H1 (cell line): ENCODE measurements around the gene CAPN7. TPM values are rescaled to one million over a fixed set of nuclear protein-coding genes. Genes with fewer than 3 reads are reported as not detected.

Experiments used
- CTCF ChIA-PET: fragments of 300-600 bp; sonication (Branson Sonifier 250); formaldehyde crosslinking; loops from one replicate; lab custom pipeline; 2021; ENCODE audit not compliant: partially characterized antibody; lab: Charles Lee
- POLR2A ChIA-PET: fragments of 300-600 bp; sonication (Branson Sonifier 250); formaldehyde crosslinking; loops from one replicate; lab custom pipeline; 2021; ENCODE audit warnings: inconsistent platforms; ENCODE audit not compliant: partially characterized antibody; lab: Charles Lee
- DNase-seq, 2 experiments: peaks; one replicate each; pipeline versions ENCODE4 v3.0.0 to v3.0.0-alpha.2; 2010 to 2022; ENCODE audit warnings: low spot score in 2 of 2, low read depth in 1 of 2, mixed read lengths in 1 of 2
- FAIRE-seq: peaks from 2 replicates; lab custom pipeline; 2011; peaks lifted over from hg19 to GRCh38; lab: Jason Lieb, UNC
- H2AFZ ChIP-seq: 2 replicates; pipeline ENCODE4 v1.8.1; 2012; ENCODE audit warnings: low read length, inconsistent platforms
- H2AK5ac ChIP-seq: 2 replicates; pipeline ENCODE4 v1.6.1; 2013; ENCODE audit warnings: low read depth, low read length
- H2BK120ac ChIP-seq: replicated peaks from 2 replicates; pipeline ENCODE3; 2013; ENCODE audit warnings: low read depth, low read length, inconsistent platforms
- H2BK12ac ChIP-seq: 2 replicates; pipeline ENCODE4 v1.6.1; 2013; ENCODE audit warnings: low read depth, low read length
- H2BK15ac ChIP-seq: 2 replicates; pipeline ENCODE4 v1.6.1; 2013; ENCODE audit warnings: low read length
- H2BK20ac ChIP-seq: 2 replicates; pipeline ENCODE4 v1.6.1; 2013; ENCODE audit warnings: low read length
- H2BK5ac ChIP-seq: 2 replicates; pipeline ENCODE4 v1.6.1; 2013; ENCODE audit warnings: low read depth, low read length
- H3K14ac ChIP-seq: 2 replicates; pipeline ENCODE4 v1.6.1; 2013; ENCODE audit warnings: inconsistent platforms; ENCODE audit not compliant: insufficient read length
- H3K18ac ChIP-seq: 2 replicates; pipeline ENCODE4 v1.6.1; 2013; ENCODE audit warnings: low read length; ENCODE audit errors: extremely low read depth
- H3K23ac ChIP-seq: 2 replicates; pipeline ENCODE4 v1.6.1; 2013; ENCODE audit warnings: inconsistent platforms; ENCODE audit not compliant: insufficient read length
- H3K23me2 ChIP-seq: 2 replicates; pipeline ENCODE4 v1.6.1; 2013; ENCODE audit warnings: low read depth, low read length
- H3K27ac ChIP-seq: 2 replicates; pipeline ENCODE4 v1.6.1; 2011; ENCODE audit warnings: low read depth, low read length, inconsistent platforms
- H3K27me3 ChIP-seq, 4 experiments: replicated peaks in 1 of 4; 1 replicate in 1 of 4; 2 replicates in 3 of 4; pipeline versions ENCODE4 v1.6.1 to v1.8.1; 2011 to 2013; ENCODE audit warnings: low read length in 3 of 4, mild to moderate bottlenecking in 3 of 4, inconsistent platforms in 2 of 4, mixed read lengths in 2 of 4, moderate library complexity in 1 of 4; ENCODE audit not compliant: control insufficient read depth in 3 of 4, insufficient read depth in 3 of 4; ENCODE audit errors: extremely low read depth in 1 of 4
- H3K36me3 ChIP-seq, 4 experiments: 2 replicates each; pipeline versions ENCODE4 v1.6.1 to v1.8.1; 2011 to 2013; ENCODE audit warnings: mild to moderate bottlenecking in 4 of 4, low read length in 3 of 4, moderate library complexity in 2 of 4, control low read depth in 1 of 4, inconsistent platforms in 1 of 4; ENCODE audit not compliant: insufficient read depth in 4 of 4, control insufficient read depth in 2 of 4
- H3K4ac ChIP-seq: replicated peaks from 2 replicates; pipeline ENCODE3; 2013; ENCODE audit warnings: low read length, low read depth, mixed read lengths, inconsistent platforms; ENCODE audit not compliant: insufficient read length
- H3K4me1 ChIP-seq, 4 experiments: replicated peaks in 1 of 4; 1 replicate in 1 of 4; 2 replicates in 3 of 4; pipeline versions ENCODE4 v1.6.1 to v1.8.1; 2011 to 2013; ENCODE audit warnings: low read length in 3 of 4, inconsistent platforms in 2 of 4, mixed read lengths in 1 of 4; ENCODE audit not compliant: insufficient read depth in 4 of 4, control insufficient read depth in 3 of 4
- H3K4me2 ChIP-seq, 2 experiments: 2 replicates each; pipeline versions ENCODE4 v1.6.1 to v1.8.1; 2011 to 2013; ENCODE audit warnings: low read depth in 2 of 2, low read length in 2 of 2, control low read depth in 1 of 2, inconsistent platforms in 1 of 2, mild to moderate bottlenecking in 1 of 2; ENCODE audit not compliant: insufficient read depth in 1 of 2
- H3K4me3 ChIP-seq, 4 experiments: fragments of 200-600, 300-600 bp in 1 of 4; sonication (generic), shearing (Covaris generic), sonication (Bioruptor Twin) in 1 of 4; 2 replicates each; pipeline versions ENCODE4 v1.5.1 to v1.8.1; 2011 to 2016; ENCODE audit warnings: low read length in 4 of 4, low read depth in 3 of 4, control low read depth in 2 of 4, inconsistent platforms in 2 of 4, mild to moderate bottlenecking in 2 of 4, mixed read lengths in 1 of 4, moderate library complexity in 1 of 4; ENCODE audit not compliant: insufficient read depth in 2 of 4; ENCODE audit errors: extremely low read depth in 1 of 4
- H3K56ac ChIP-seq: replicated peaks from 2 replicates; pipeline ENCODE3; 2013; ENCODE audit warnings: low read depth, mild to moderate bottlenecking, mixed read lengths, low read length, inconsistent platforms; ENCODE audit not compliant: insufficient read length
- H3K79me1 ChIP-seq: 2 replicates; pipeline ENCODE4 v1.6.1; 2013; ENCODE audit warnings: low read depth, low read length, control low read depth
- H3K79me2 ChIP-seq, 2 experiments: 2 replicates each; pipeline versions ENCODE4 v1.6.1 to v1.8.1; 2012 to 2013; ENCODE audit warnings: low read length in 2 of 2, mild to moderate bottlenecking in 2 of 2, inconsistent platforms in 1 of 2; ENCODE audit not compliant: insufficient read depth in 2 of 2, control insufficient read depth in 1 of 2
- H3K9ac ChIP-seq, 4 experiments: replicated peaks in 1 of 4; 1 replicate in 1 of 4; 2 replicates in 3 of 4; pipeline versions ENCODE4 v1.6.1 to v1.8.1; 2011 to 2013; ENCODE audit warnings: low read depth in 3 of 4, low read length in 3 of 4, control low read depth in 2 of 4, mild to moderate bottlenecking in 2 of 4, moderate library complexity in 2 of 4, inconsistent platforms in 1 of 4; ENCODE audit errors: extremely low read depth in 1 of 4
- H3K9me3 ChIP-seq, 2 experiments: 2 replicates each; pipeline versions ENCODE4 v1.6.1 to v1.8.1; 2012 to 2013; ENCODE audit warnings: mild to moderate bottlenecking in 2 of 2, moderate library complexity in 2 of 2, control low read depth in 1 of 2, inconsistent platforms in 1 of 2, low read depth in 1 of 2, low read length in 1 of 2, mixed read lengths in 1 of 2; ENCODE audit not compliant: insufficient read depth in 2 of 2
- H4K20me1 ChIP-seq, 2 experiments: replicated peaks in 1 of 2; 2 replicates each; pipeline versions ENCODE3 to v1.8.1; 2011 to 2013; ENCODE audit warnings: inconsistent platforms in 2 of 2, low read length in 2 of 2, mild to moderate bottlenecking in 1 of 2; ENCODE audit not compliant: insufficient read depth in 2 of 2, control insufficient read depth in 1 of 2
- H4K5ac ChIP-seq: 2 replicates; pipeline ENCODE4 v1.6.1; 2013; ENCODE audit warnings: low read length, low read depth, mixed read lengths, inconsistent platforms; ENCODE audit not compliant: insufficient read length
- H4K8ac ChIP-seq: 2 replicates; pipeline ENCODE4 v1.8.0; 2013; ENCODE audit warnings: mild to moderate bottlenecking, moderate library complexity, low read length, inconsistent platforms; ENCODE audit not compliant: insufficient read depth; ENCODE audit errors: extremely low read depth
- H4K91ac ChIP-seq: replicated peaks from 2 replicates; pipeline ENCODE3; 2013; ENCODE audit warnings: low read length, mixed read lengths, inconsistent platforms; ENCODE audit not compliant: insufficient read length
- KDM5A ChIP-seq: fragments of 200-600 bp; IDR thresholded peaks from 2 replicates; pipeline ENCODE4 v1.7.1; 2012; ENCODE audit warnings: mild to moderate bottlenecking, low read length, inconsistent platforms, mixed read lengths
- SIX5 ChIP-seq: IDR thresholded peaks from 2 replicates; pipeline ENCODE4 v1.6.1; 2011; ENCODE audit warnings: mild to moderate bottlenecking, low read depth, low read length
- SP1 ChIP-seq: IDR thresholded peaks from 2 replicates; pipeline ENCODE4 v1.6.1; 2011; ENCODE audit warnings: low read depth, low read length
- ZNF274 ChIP-seq: IDR thresholded peaks from 2 replicates; pipeline ENCODE4 v1.7.0; 2012; ENCODE audit warnings: low read length, borderline replicate concordance; ENCODE audit errors: extremely low read depth
- WGBS, 2 experiments: shearing (Covaris generic) in 1 of 2; methylation state at CpG; one replicate each; pipeline versions ENCODE4 v1.1.6 to v1.1.7; 2013 to 2015; ENCODE audit warnings: low lambda C conversion rate in 2 of 2, mixed read lengths in 2 of 2, inconsistent platforms in 1 of 2, low coverage in 1 of 2, missing lambda C conversion rate in 1 of 2; ENCODE audit not compliant: insufficient replicate concordance in 2 of 2, insufficient coverage in 1 of 2, insufficient read length in 1 of 2; ENCODE audit errors: extremely low coverage in 1 of 2, missing lambda C conversion rate in 1 of 2; 5-methylcytosine and 5-hydroxymethylcytosine counted together
- polyA plus RNA-seq, 7 experiments: library from polyadenylated mRNA; depleted of rRNA in 3 of 7; stranded (reverse) in 5 of 7; unstranded in 2 of 7; fragments of >200 nt in 5 of 7; fragments of 200-250 nt in 2 of 7; gene quantifications; 1 replicate in 5 of 7; 2 replicates in 1 of 7; 4 replicates in 1 of 7; pipeline versions ENCODE4 v1.2.1 to v1.2.3, GENCODE V29; 2011 to 2013; ENCODE audit warnings: missing spikeins in 2 of 7, mixed read lengths in 2 of 7
- total RNA-seq: library from RNA; stranded (reverse); fragmentation: NEBNext Ultra II Directional; extraction: Animal tissue kit (Norgen Biotek cat#: 25700); gene quantifications from 2 replicates; pipeline ENCODE4 v1.2.1, GENCODE V29; 2021

CAPN7 gene
- total and polyA plus RNA-seq, 2 of the 8 experiments (the other 6 are each of a cell fraction or from before 2014, with no cell fraction given) = 5.3 to 13.2 TPM

DNA sequence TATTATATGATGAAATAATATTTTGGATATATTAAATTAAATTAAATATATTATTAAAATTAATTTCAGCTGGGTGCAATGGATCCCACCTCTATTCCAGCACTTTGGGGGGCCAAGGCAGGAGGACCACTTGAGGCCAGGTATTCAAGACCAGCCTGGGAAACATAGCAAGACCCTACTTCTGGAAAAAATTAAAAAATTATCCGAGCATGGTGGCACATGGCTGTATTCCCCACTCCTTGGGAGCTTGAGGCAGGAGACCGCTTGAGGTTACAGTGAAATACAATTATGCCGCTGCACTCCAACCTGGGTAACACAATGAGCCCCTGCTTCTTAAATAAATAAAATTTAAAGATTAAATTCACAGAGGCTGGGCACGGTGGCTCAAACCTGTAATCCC is 65.0 kb downstream of the CAPN7 start:
- Histone ChIP-seq H3K27ac (no peak overlapping the region), H4K8ac (no peak overlapping the region), H3K14ac (no peak overlapping the region), H3K18ac (no peak overlapping the region), H2BK20ac (no peak overlapping the region), H4K91ac (no peak overlapping the region), H2BK5ac (no peak overlapping the region), H3K4me1 (no peaks in the 10 kb centered on the region; a peak in 1 of 7 replicates), H3K4me2 (no peak overlapping the region), H3K23me2 (no peaks in the 10 kb centered on the region), H3K4ac (no peak overlapping the region), H3K79me1 (no peaks in the 10 kb centered on the region; the same call in 1 of the 2 replicates), H3K27me3 (no peaks in the 10 kb centered on the region), H3K79me2 (no peaks in the 10 kb centered on the region), H2BK15ac (no peak overlapping the region), H4K5ac (no peak overlapping the region), H2AK5ac (no peak overlapping the region), H3K23ac (no peak overlapping the region), H2BK120ac (no peak overlapping the region), H2AFZ (no peak overlapping the region), H3K4me3 (no peak overlapping the region), H3K56ac (no peak overlapping the region), H2BK12ac (no peak overlapping the region), H4K20me1 (peaks cover 0 to 3% of the 10 kb centered on the region in 2 experiments), H3K36me3 (no peaks in the 10 kb centered on the region), H3K9ac (no peak overlapping the region), H3K9me3 (no peaks in the 10 kb centered on the region)
- FAIRE-seq = no peak
- no peak for TF ChIP-seq SP1
- TF ChIP-seq ZNF274 = no peak
- no peak for TF ChIP-seq SIX5
- TF ChIP-seq KDM5A = no peak
- CTCF ChIA-PET = interaction anchor here (0.7 to 15.5 kb wide), 9 partner anchors 11 to 135 kb away, joined by 3 to 227 read pairs (median 40); partner anchors contain the start of genes CAPN7 and SH3BP5
- whole genome bisulfite sequencing, 2 experiments = 88% methylated on average over 4 of the region's 4 CpGs; no CpG with 5 or more reads in 1 of the 2 experiments
- no peak for DNase-seq
- POLR2A ChIA-PET = no interaction called here
